ENCODE data around the gene VPS13A. TPM values are rescaled to one million over a fixed set of nuclear protein-coding genes. Genes with fewer than 3 reads are reported as not detected.

Gene VPS13A
- total RNA-seq, 4 donors from 2014 or later, result 30.1 to 125 (median 46.2) TPM

DNA sequence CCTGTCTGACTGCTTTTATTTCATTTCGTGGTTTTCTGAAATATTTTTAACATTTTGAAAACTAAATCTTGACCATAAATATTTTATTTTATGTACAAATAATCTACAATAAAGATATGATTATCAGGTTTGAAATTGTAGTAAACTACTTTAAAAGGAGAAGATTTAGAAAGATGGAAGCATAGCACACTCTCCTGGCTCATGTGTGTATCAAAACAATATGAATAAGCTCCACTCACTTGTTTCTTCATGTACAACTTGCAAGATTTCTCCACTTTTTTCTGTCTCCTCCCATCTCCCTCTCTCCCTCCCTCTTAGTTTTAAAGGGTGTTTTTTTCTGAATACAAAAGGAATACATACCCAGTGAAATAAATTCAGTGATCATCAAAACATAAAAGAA, 15.4 kb upstream of the VPS13A start:
- TF ChIP-seq POLR2A (IDR thresholded peaks at IDR 0.05) (no peak), EP300 (IDR thresholded peaks at IDR 0.05) (no peak), POLR2AphosphoS5 (IDR thresholded peaks at IDR 0.05) (no peak)
- TF ChIP-seq, protein P1, sequence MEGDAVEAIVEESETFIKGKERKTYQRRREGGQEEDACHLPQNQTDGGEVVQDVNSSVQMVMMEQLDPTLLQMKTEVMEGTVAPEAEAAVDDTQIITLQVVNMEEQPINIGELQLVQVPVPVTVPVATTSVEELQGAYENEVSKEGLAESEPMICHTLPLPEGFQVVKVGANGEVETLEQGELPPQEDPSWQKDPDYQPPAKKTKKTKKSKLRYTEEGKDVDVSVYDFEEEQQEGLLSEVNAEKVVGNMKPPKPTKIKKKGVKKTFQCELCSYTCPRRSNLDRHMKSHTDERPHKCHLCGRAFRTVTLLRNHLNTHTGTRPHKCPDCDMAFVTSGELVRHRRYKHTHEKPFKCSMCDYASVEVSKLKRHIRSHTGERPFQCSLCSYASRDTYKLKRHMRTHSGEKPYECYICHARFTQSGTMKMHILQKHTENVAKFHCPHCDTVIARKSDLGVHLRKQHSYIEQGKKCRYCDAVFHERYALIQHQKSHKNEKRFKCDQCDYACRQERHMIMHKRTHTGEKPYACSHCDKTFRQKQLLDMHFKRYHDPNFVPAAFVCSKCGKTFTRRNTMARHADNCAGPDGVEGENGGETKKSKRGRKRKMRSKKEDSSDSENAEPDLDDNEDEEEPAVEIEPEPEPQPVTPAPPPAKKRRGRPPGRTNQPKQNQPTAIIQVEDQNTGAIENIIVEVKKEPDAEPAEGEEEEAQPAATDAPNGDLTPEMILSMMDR (IDR thresholded peaks at IDR 0.05), result no peak
- no peak overlapping the region for H3K27ac ChIP-seq
- H3K4me1 ChIP-seq, result peaks cover 5% of the 10 kb centered on the region
- DNase-seq (ENCODE audit: low spot score in 2 of 2), result no peak
- 73% methylated on average over 1 of the region's 1 CpG for WGBS
- H3K27me3 ChIP-seq, result no peaks in the 10 kb centered on the region
- H3K4me3 ChIP-seq, result no peak overlapping the region
- no peaks in the 10 kb centered on the region for H3K36me3 ChIP-seq
- no peaks in the 10 kb centered on the region for H3K9me3 ChIP-seq

DNA sequence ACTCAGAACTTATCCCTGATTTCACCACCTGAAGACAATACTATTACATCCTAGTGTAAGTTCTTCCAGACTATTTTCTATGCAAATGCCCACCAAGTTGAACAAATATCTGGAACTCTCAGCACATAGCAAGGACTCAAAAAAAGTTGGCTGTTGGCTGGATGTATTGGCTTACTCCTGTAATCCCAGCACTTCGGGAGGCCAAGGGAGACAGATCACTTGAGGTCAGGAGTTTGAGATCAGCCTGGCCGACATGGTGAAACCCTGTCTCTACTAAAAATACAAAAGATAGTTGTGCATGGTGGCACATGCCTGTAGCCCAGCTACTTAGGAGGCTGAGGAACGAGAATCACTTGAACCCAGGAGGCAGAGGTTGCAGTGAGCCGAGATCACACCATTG, 15.0 kb upstream of the VPS13A start:
- no peak overlapping the region for H3K27ac ChIP-seq
- no peak overlapping the region for H3K4me3 ChIP-seq
- peaks cover 5% of the 10 kb centered on the region for H3K4me1 ChIP-seq
- TF ChIP-seq, protein P1 (IDR thresholded peaks at IDR 0.05), result no peak
- TF ChIP-seq POLR2A (IDR thresholded peaks at IDR 0.05) (no peak), EP300 (IDR thresholded peaks at IDR 0.05) (no peak), POLR2AphosphoS5 (IDR thresholded peaks at IDR 0.05) (no peak)
- WGBS, result 73% methylated on average over 4 of the region's 4 CpGs
- DNase-seq (ENCODE audit: low spot score in 2 of 2), result no peak
- H3K27me3 ChIP-seq, result no peaks in the 10 kb centered on the region
- no peaks in the 10 kb centered on the region for H3K36me3 ChIP-seq
- no peaks in the 10 kb centered on the region for H3K9me3 ChIP-seq

DNA sequence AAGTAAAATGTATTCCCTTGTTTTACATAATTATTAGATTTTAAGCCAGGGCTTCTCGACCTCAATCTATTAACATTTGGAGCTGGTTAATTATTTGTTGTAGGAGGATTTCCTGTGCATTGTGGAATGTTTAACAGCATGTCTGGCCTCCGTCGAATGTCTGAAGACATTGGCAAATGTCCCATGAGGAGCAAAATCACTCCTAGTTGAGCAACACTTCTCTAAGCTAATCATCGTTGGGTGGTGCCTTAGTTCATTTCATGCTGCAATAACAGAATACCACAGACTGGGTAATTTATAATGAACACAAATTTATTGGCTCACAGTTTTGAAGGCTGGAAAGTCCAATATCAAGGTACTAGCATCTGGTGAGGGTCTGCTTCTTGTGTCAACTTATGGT, 13.4 kb upstream of the VPS13A start:
- H3K9me3 ChIP-seq, result no peaks in the 10 kb centered on the region
- H3K4me1 ChIP-seq, result peaks cover 5% of the 10 kb centered on the region
- H3K4me3 ChIP-seq, result no peak overlapping the region
- H3K27ac ChIP-seq, result no peak overlapping the region
- no peaks in the 10 kb centered on the region for H3K27me3 ChIP-seq
- no peaks in the 10 kb centered on the region for H3K36me3 ChIP-seq
- WGBS, result 19% methylated on average over 4 of the region's 4 CpGs
- DNase-seq (ENCODE audit: low spot score in 2 of 2), result no peak
- TF ChIP-seq, protein P1 (IDR thresholded peaks at IDR 0.05), result no peak
- TF ChIP-seq EP300 (IDR thresholded peaks at IDR 0.05), result no peak
- TF ChIP-seq POLR2A (IDR thresholded peaks at IDR 0.05), result no peak
- no peak for TF ChIP-seq POLR2AphosphoS5 (IDR thresholded peaks at IDR 0.05)

DNA sequence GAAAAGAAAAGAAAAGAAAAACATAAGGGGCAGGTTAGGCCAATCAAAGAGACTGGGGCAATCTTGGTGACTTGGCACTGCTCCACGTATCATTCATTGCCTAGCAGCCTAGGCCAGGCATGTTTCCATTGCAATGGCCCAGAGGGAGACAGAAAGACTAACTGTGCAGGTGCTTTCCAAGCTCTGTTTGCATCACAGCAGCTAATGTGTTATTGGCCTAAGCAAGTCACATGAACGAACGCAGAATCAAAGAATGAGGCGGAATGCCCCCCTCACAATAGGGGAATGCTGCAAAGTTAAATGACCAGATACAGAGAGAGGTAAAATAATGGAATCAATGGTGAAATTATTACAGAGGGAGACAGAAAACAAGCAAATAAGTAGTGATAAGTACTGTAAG, 11.1 kb upstream of the VPS13A start:
- DNase-seq (ENCODE audit: low spot score in 2 of 2), result no peak
- Histone ChIP-seq H3K27me3 (no peaks in the 10 kb centered on the region), H3K9me3 (no peaks in the 10 kb centered on the region), H3K27ac (no peak overlapping the region), H3K36me3 (no peaks in the 10 kb centered on the region), H3K4me1 (peaks cover 5% of the 10 kb centered on the region), H3K4me3 (no peak overlapping the region)
- TF ChIP-seq, protein P1 (IDR thresholded peaks at IDR 0.05), result no peak
- TF ChIP-seq POLR2AphosphoS5 (IDR thresholded peaks at IDR 0.05) (no peak), POLR2A (IDR thresholded peaks at IDR 0.05) (no peak), EP300 (IDR thresholded peaks at IDR 0.05) (no peak)
- 63% methylated on average over 4 of the region's 4 CpGs for WGBS

DNA sequence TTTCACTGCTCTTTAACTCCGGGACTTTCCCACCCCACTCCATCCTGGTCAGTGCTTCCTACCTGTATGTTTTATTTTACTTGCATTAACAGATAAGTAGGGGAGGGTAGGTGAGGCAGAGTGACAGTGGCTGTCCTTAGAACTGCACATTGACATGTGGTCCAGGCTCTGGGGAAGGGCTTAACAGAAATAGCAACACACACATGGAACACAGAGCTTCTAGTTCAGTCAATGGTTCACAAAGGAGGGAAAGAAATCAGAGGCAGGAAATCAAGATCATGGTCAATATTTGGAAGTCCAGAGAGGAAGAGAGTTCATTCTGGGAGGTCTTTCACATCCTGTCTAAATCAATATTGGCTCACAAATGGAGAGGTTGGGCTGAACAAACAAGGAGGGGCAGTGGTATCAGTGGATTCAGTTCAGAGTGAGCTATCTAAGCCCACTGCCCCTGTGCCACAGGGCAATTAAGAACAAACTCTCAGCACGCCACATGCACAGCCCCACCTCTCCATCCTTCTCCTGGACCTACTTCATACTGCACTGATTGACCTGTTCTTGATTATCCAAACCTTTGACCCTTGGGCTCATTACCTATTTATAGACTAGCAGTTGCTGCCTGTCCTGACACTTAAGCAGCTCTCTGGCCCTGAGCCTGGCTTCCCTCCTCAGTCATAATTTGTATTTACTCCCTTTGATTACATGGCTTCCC, 6.2 kb upstream of the VPS13A start:
- Histone ChIP-seq H3K9me3 (no peaks in the 10 kb centered on the region), H3K27ac (no peak overlapping the region), H3K4me1 (no peaks in the 10 kb centered on the region), H3K4me3 (no peak overlapping the region), H3K27me3 (no peaks in the 10 kb centered on the region), H3K36me3 (no peaks in the 10 kb centered on the region)
- WGBS, result 85% methylated on average over 2 of the region's 2 CpGs
- TF ChIP-seq EP300 (IDR thresholded peaks at IDR 0.05), result no peak
- TF ChIP-seq, protein P1 (IDR thresholded peaks at IDR 0.05), result no peak
- no peak for TF ChIP-seq POLR2AphosphoS5 (IDR thresholded peaks at IDR 0.05)
- no peak for TF ChIP-seq POLR2A (IDR thresholded peaks at IDR 0.05)
- DNase-seq (ENCODE audit: low spot score in 2 of 2), result no peak
